Loucy (cell line): ENCODE data around the gene CD84.

Experiments used
- CTCF ChIP-seq: fragments of 200-600 bp; sonication (generic); conservative IDR thresholded peaks from 2 replicates; pipeline ENCODE4 v1.5.1; 2014; ENCODE audit warnings: mild to moderate bottlenecking, antibody characterized with exemption, low read length
- EZH2phosphoT487 ChIP-seq: fragments of 200-600 bp; IDR thresholded peaks from 2 replicates; pipeline ENCODE4 v1.6.1; 2018; ENCODE audit warnings: antibody characterized with exemption, mild to moderate bottlenecking, moderate library complexity, borderline replicate concordance

- TF ChIP-seq CTCF (no peak), EZH2phosphoT487 (no peak)
Observed at GRCh38 chr1:160608514-160608913, 29.2 kb upstream of the CD84 start.
